Mesothelial cell of epicardium (in vitro differentiated cells): ENCODE results near the gene PEX11B. TPM values are rescaled to one million over a fixed set of nuclear protein-coding genes. Genes with fewer than 3 reads are reported as not detected.
A peak's percentile ranks its signal among the peaks of the same experiment; 100 is the strongest.

Experiments
- DNase-seq, 2 experiments: peaks; one replicate each; pipeline ENCODE4 v3.0.0; 2021; ENCODE audit warnings: low spot score in 2 of 2; ENCODE audit not compliant: unreplicated experiment in 2 of 2
- H3K27ac Mint-ChIP-seq: 2 replicates; pipeline ENCODE4 v1.8.0; 2021; ENCODE audit warnings: mixed read lengths
- H3K27me3 Mint-ChIP-seq: 2 replicates; pipeline ENCODE4 v1.8.0; 2021; ENCODE audit warnings: low read depth, mixed read lengths
- H3K36me3 Mint-ChIP-seq: 2 replicates; pipeline ENCODE4 v1.8.0; 2021; ENCODE audit warnings: mixed read lengths
- H3K4me1 Mint-ChIP-seq: 2 replicates; pipeline ENCODE4 v1.8.0; 2021; ENCODE audit warnings: mixed read lengths
- H3K4me3 Mint-ChIP-seq: 2 replicates; pipeline ENCODE4 v1.8.0; 2021; ENCODE audit warnings: mild to moderate bottlenecking, moderate library complexity, mixed read lengths
- H3K9me3 Mint-ChIP-seq: 2 replicates; pipeline ENCODE4 v1.8.0; 2021; ENCODE audit warnings: mixed read lengths
- CTCF ChIP-seq: fragments of 200-600 bp; sonication (generic); IDR thresholded peaks from one replicate; pipeline ENCODE4 v1.5.0; 2021; ENCODE audit warnings: antibody characterized with exemption; ENCODE audit not compliant: unreplicated experiment
- total RNA-seq: library from RNA; stranded (reverse); gene quantifications from 3 replicates; pipeline ENCODE4 v1.2.1, GENCODE V29; 2021

PEX11B gene
- total RNA-seq, 1 donor from 2014 or later = 26.8 TPM

DNA sequence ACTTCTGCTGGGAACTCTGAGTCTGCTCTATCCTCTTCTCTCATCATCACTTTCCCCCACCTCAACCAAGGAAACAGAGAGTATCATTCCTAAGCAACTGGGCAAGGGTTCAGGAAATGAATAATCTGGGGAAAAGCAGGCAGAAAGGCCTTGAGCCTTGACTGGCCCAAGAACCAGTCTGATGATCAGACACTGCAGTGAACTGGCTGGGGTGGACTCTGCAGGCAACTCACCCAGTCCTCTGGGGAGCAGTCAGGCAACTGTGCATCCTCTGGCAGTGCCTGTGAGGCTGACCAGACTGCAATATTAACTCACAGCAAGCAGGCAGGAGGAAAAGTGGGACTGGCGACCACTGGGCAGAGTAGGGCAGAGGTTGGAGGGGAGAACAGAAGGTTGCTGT, 33.8 kb downstream of the PEX11B start:
- H3K4me1 Mint-ChIP-seq = peaks cover 15% of the 10 kb centered on the region
- no peak for TF ChIP-seq CTCF
- DNase-seq = no peak
- peak overlapping the region; percentile 80 for H3K4me3 Mint-ChIP-seq
- H3K9me3 Mint-ChIP-seq = no peaks in the 10 kb centered on the region
- H3K36me3 Mint-ChIP-seq = no peaks in the 10 kb centered on the region
- no peak overlapping the region for H3K27ac Mint-ChIP-seq
- peaks cover 36% of the 10 kb centered on the region for H3K27me3 Mint-ChIP-seq

- no peaks in the 10 kb centered on the region for H3K9me3 Mint-ChIP-seq
- H3K27me3 Mint-ChIP-seq = peaks cover 36% of the 10 kb centered on the region
- H3K27ac Mint-ChIP-seq = peak overlapping the region; percentile 37
- H3K36me3 Mint-ChIP-seq = no peaks in the 10 kb centered on the region
- TF ChIP-seq CTCF = no peak
- no peak overlapping the region for H3K4me3 Mint-ChIP-seq
- H3K4me1 Mint-ChIP-seq = peaks cover 14% of the 10 kb centered on the region
- DNase-seq = no peak
Measured at GRCh38 chr1:145879775-145880174, 38.7 kb downstream of the PEX11B start.

GRCh38 chr1:145878724-145879123, 39.8 kb downstream of the PEX11B start:
- no peaks in the 10 kb centered on the region for H3K9me3 Mint-ChIP-seq

GRCh38 chr1:145877923-145878486, 40.5 kb downstream of the PEX11B start:
- Mint-ChIP-seq H3K36me3 (no peaks in the 10 kb centered on the region), H3K27me3 (peaks cover 30% of the 10 kb centered on the region), H3K27ac (no peak overlapping the region), H3K4me3 (no peak overlapping the region), H3K4me1 (peaks cover 14% of the 10 kb centered on the region), H3K9me3 (no peaks in the 10 kb centered on the region)
- no peak for DNase-seq
- TF ChIP-seq CTCF = no peak

More at GRCh38 chr1:145878724-145879123, 39.8 kb downstream of the PEX11B start:
- Mint-ChIP-seq H3K4me3 (no peak overlapping the region), H3K36me3 (no peaks in the 10 kb centered on the region), H3K27ac (no peak overlapping the region), H3K27me3 (peaks cover 28% of the 10 kb centered on the region), H3K4me1 (peaks cover 13% of the 10 kb centered on the region)
- DNase-seq = no peak
- no peak for TF ChIP-seq CTCF

DNA sequence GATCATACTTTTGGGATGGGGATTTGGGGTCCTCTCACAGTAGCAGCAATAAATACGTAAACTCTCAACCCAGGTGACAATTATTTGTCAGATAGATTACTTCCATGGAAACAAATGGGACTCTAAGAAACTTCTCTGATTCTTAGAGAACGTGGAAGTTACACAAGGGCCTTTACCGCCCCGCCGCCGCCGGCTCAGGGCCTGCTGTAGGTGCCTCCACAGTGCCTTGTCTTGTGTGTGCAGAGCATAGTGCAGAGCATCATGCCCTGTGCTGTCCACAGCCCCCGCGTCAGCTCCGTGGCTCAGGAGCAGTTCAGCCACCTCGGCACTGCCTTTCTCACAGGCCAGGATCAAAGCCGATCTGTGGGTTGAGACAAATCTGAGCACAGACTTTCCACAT, 43.9 kb downstream of the PEX11B start:
- Mint-ChIP-seq H3K36me3 (no peaks in the 10 kb centered on the region), H3K9me3 (no peaks in the 10 kb centered on the region), H3K4me3 (no peak overlapping the region), H3K27me3 (peaks cover 45% of the 10 kb centered on the region), H3K4me1 (peaks cover 20% of the 10 kb centered on the region), H3K27ac (no peak overlapping the region)
- DNase-seq = no peak
- TF ChIP-seq CTCF = no peak
